Fibroblast of pulmonary artery (primary cell): ENCODE data around the gene COMMD7.

ENCODE experiments used
- DNase-seq: peaks from one replicate; pipeline ENCODE4 v3.0.0-alpha.2; 2010; ENCODE audit warnings: low read depth
- H3K4me3 ChIP-seq: replicated peaks from 2 replicates; pipeline ENCODE4 v1.5.1; 2011; ENCODE audit warnings: low read depth, mild to moderate bottlenecking, control low read depth, low read length, moderate library complexity
- CTCF ChIP-seq: IDR thresholded peaks from 2 replicates; pipeline ENCODE4 v1.5.1; 2011; ENCODE audit warnings: mild to moderate bottlenecking, control low read depth, low read length, inconsistent platforms; ENCODE audit errors: missing control alignments

Gene COMMD7

GRCh38 chr20:32667027-32667426 lies 76.2 kb downstream of the COMMD7 start:
- no peak for TF ChIP-seq CTCF
- DNase-seq, result no peak
- no peak overlapping the region for H3K4me3 ChIP-seq

GRCh38 chr20:32664678-32665159 lies 78.5 kb downstream of the COMMD7 start:
- TF ChIP-seq CTCF, result no peak
- DNase-seq, result no peak
- no peak overlapping the region for H3K4me3 ChIP-seq

- TF ChIP-seq CTCF, result no peak
- no peak overlapping the region for H3K4me3 ChIP-seq
- no peak for DNase-seq
These were observed 79.1 kb downstream of the COMMD7 start for GRCh38 chr20:32664012-32664677.

- TF ChIP-seq CTCF, result no peak
- no peak for DNase-seq
- no peak overlapping the region for H3K4me3 ChIP-seq
These were observed 79.8 kb downstream of the COMMD7 start for GRCh38 chr20:32663335-32664011.

- no peak for TF ChIP-seq CTCF
- DNase-seq, result no peak
- no peak overlapping the region for H3K4me3 ChIP-seq
These were observed 81.3 kb downstream of the COMMD7 start for GRCh38 chr20:32661820-32662528.

- no peak for DNase-seq
- no peak for TF ChIP-seq CTCF
- H3K4me3 ChIP-seq, result no peak overlapping the region
These were observed 82.6 kb downstream of the COMMD7 start for GRCh38 chr20:32660661-32661060.
